Uterus (tissue), 2 donors: ENCODE measurements around the gene AIFM3.

Experiments
- CTCF ChIP-seq, 4 experiments: fragments of 200-600 bp in 2 of 4; fragments of 450-650 bp in 2 of 4; sonication (generic) in 2 of 4; IDR thresholded peaks; one replicate each; pipeline ENCODE4 v1.5.1; 2016 to 2019; ENCODE audit warnings: antibody characterized with exemption in 4 of 4, mild to moderate bottlenecking in 2 of 4, moderate library complexity in 1 of 4
- POLR2A ChIP-seq, 2 donors: fragments of 450-650 bp; IDR thresholded peaks; one replicate each; pipeline ENCODE4 v1.6.1; 2016; ENCODE audit warnings: antibody characterized with exemption in 2 of 2, mild to moderate bottlenecking in 1 of 2, moderate library complexity in 1 of 2

GRCh38 chr22:20967697-20968211 lies 699 bp downstream of the AIFM3 start:
- TF ChIP-seq CTCF (IDR thresholded peaks at IDR 0.05): no peak
- TF ChIP-seq POLR2A (IDR thresholded peaks at IDR 0.05): no peak
